GM12891 (cell line): ENCODE data around the gene ZSCAN5C.
"Not testable (repeated sequence)": the region's sequence is repeated elsewhere in the genome, so short reads cannot be mapped to it uniquely, and the experiment has no call there.

Experiments
- DNase-seq: peaks from one replicate; pipeline ENCODE4 v3.0.0; 2011; ENCODE audit warnings: low spot score; ENCODE audit not compliant: insufficient read length
- FAIRE-seq: peaks from 2 replicates; lab custom pipeline; 2011; peaks lifted over from hg19 to GRCh38; lab: Jason Lieb, UNC
- PAX5 ChIP-seq: IDR thresholded peaks from 2 replicates; pipeline ENCODE4 v1.6.1; 2011; ENCODE audit warnings: low read length, moderate library complexity, mild to moderate bottlenecking; ENCODE audit not compliant: insufficient read depth, severe bottlenecking
- POLR2A ChIP-seq: IDR thresholded peaks from 2 replicates; pipeline ENCODE4 v1.6.1; 2011; ENCODE audit warnings: low read depth, low read length, control low read depth
- POLR2AphosphoS5 ChIP-seq: IDR thresholded peaks from 2 replicates; pipeline ENCODE4 v1.6.1; 2011; ENCODE audit warnings: low read depth, low read length, control low read depth
- POU2F2 ChIP-seq: IDR thresholded peaks from 2 replicates; pipeline ENCODE4 v1.6.1; 2011; ENCODE audit warnings: low read depth, mild to moderate bottlenecking, control low read depth, low read length, moderate library complexity
- SPI1 ChIP-seq: IDR thresholded peaks from 2 replicates; pipeline ENCODE4 v1.6.1; 2011; ENCODE audit warnings: low read depth, low read length, control low read depth
- TAF1 ChIP-seq: IDR thresholded peaks from 2 replicates; pipeline ENCODE4 v1.6.1; 2011; ENCODE audit warnings: low read depth, low read length, control low read depth

Gene ZSCAN5C

GRCh38 chr19:56191711-56192110, 10.4 kb upstream of the ZSCAN5C start:
- no peak for FAIRE-seq
- TF ChIP-seq POLR2A, result no peak
- no peak for TF ChIP-seq SPI1
- no peak for TF ChIP-seq POLR2AphosphoS5
- no peak for TF ChIP-seq TAF1
- no peak for TF ChIP-seq POU2F2
- no peak for TF ChIP-seq PAX5
- DNase-seq, result no peak

DNA sequence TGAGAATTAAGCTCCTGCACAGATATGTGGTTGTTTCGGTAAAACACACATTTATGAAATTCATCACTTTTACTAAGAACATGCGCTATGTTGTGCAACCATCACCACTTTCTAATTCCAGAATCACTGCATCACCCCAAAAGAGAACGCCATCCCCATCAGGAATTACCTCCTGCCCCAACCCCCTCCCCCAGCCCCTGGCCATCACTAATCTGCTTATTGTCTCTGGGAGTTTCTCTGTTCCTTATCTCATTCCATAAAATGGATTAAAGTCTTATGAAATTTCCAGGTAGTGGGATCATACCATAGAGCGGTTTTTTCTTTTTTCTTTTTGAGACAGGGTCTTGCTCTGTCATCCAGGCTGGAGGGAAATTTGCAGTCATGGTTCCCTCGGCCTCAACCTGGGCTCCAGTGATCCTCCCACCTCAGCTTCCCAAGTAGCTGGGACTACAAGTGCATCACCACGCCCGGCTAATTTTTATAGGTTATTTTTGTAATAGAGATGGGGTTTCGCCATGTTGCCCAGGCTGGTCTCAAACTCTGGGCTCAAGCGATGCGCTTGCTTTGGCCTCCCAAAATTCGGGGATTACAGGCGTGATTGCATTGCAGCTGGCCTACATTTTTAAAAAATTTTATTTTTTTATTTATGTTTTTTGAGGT, 8.0 kb upstream of the ZSCAN5C start:
- DNase-seq (no peak), FAIRE-seq (no peak)
- TF ChIP-seq PAX5 (no peak), TAF1 (no peak)

DNA sequence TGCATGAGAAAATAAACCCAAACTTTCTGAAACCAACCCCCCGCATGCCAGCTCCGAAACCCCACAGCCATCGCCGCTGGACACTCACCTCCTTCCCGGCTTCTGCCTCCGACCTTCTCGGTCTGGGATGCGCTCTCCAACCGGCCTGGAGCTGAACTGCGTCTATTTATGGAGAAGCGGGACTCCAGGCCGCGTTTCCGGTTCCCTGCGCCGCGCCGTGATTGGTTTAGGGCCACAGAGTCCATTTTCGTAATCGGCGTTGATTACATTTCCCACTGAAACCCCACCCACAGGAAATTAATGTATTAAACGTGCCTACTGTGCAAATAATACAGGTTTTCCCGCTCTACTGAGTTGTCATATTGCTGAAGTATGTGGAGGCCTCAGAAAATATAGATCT, 4.4 kb upstream of the ZSCAN5C start, which contains the start of gene ZSCAN5B:
TSS of gene ZSCAN5B (minus strand) at position 138 of the 400 bp plus-strand sequence. CDS start 4,731 bp downstream, outside the sequence.
- FAIRE-seq, DNase-seq: not testable (repeated sequence)

DNA sequence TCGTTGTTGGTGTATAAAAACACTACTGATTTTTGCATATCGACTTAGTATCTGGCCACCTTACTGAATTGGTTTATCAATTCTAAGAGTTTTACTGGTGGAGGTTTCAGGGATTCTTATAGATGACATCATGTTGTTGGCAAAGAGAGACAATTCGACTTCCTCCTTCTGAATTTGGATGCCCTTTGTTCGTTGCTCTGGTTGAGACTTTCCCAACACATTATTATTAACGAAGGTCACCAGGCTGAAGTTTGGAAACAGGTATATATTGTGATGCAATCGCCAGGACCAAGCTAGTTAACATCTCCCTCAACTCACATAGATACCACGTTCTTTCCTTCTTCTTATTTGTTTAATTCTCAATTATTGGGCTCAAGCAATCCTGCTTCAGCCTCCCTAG, 2.4 kb upstream of the ZSCAN5C start:
- DNase-seq (no peak), FAIRE-seq (no peak)
- TF ChIP-seq POU2F2, result no peak
- TF ChIP-seq TAF1, result no peak
- TF ChIP-seq SPI1, result no peak
- TF ChIP-seq PAX5, result no peak
- no peak for TF ChIP-seq POLR2A
- no peak for TF ChIP-seq POLR2AphosphoS5

DNA sequence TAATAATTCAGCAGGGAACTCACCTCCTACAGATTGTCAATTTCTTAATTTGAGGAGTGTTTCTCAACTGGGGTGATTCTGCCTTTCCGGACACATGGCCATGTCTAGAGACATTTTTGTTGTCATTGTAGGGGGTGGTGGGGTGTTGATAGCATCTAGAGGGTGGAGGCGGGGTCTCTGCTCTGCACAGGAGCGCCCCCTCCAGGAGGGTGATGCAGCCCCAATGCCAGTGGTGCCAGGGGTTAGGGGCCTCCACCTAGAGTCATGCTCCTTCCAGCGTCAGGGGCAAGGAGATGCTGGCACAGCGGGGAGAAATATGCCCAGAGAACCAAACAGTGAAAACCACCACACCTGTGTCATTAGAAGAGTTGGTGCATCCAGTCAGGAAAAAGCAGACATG, 5.5 kb downstream of the ZSCAN5C start:
- FAIRE-seq, DNase-seq: not testable (repeated sequence)

GRCh38 chr19:56209091-56209490, 7.0 kb downstream of the ZSCAN5C start:
- FAIRE-seq, result no peak
- DNase-seq, result no peak
- TF ChIP-seq POLR2A (no peak), TAF1 (no peak), POLR2AphosphoS5 (no peak)

GRCh38 chr19:56210036-56210435, 8.0 kb downstream of the ZSCAN5C start:
- not testable (repeated sequence) for FAIRE-seq, DNase-seq

- FAIRE-seq (no peak), DNase-seq (no peak)
- TF ChIP-seq TAF1 (no peak), POU2F2 (no peak), SPI1 (no peak), POLR2A (no peak), POLR2AphosphoS5 (no peak), PAX5 (no peak)
Measured at GRCh38 chr19:56211718-56212117, 9.6 kb downstream of the ZSCAN5C start.

DNA sequence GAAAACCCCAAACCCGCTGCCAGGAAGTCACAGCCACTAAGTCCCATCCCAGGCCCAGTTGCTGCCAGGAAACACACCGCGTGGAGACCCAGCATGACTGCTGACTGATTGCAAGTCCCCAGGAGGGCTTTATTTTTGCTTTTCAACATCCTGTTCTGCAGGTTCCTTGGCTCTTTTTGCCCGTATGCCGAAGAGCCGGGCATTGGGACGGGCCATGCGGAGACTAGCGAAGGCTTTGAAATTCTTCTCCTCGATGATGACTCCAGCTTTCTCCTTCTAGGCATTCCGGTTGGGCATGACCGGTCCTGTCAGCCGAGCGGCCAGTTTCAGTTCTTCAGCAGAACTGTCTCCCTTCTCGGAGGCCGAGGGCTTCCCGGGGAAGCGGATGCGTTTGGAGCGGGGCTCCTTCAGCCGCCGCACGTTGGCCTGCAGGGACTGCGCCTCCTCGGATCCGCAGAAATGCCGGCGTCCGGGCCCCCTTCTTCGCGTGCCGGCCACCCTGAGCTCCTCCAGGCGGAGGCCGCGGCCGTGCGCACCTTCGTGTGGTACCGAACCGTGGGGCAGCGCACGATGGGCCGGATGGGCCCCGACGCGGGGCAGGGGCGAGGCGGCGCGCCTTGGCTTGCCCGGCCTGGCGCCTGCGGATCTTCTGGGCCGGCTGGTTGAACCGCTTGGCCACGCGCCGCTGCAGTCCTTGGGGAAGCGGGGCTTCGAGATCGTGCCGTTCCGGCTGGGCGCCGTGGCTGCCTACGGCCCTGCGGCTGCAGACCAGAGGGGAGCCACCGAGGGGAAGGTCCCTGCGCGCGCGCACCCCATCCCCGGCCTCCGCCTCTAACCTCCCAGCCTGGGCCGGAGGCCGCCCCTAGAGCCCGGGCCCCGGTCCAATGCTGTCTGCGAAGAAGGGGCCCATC, 15.2 kb downstream of the ZSCAN5C start:
- FAIRE-seq (no peak), DNase-seq (no peak)
- no peak for TF ChIP-seq POLR2A
- TF ChIP-seq POU2F2, result no peak
- TF ChIP-seq TAF1, result no peak
- no peak for TF ChIP-seq SPI1
- no peak for TF ChIP-seq POLR2AphosphoS5
- no peak for TF ChIP-seq PAX5

DNA sequence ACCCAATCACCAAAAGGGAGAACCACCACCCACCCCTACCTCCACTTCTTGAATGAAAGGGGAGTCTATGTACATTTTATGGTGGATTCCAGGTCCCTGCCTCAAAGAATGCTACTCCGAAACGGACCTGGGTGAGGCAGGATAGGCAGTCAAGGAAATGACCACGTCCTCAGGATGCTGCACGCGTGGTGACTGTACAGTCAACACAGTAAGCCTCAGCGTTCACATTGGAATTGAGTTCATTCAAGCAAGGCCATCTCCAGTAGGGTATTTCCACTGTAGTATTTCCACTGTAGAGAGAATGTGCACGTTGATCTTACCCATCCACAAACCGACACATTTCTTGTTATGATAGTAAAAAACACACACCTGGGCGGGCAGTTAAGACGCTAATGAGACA, 16.9 kb downstream of the ZSCAN5C start:
- no peak for FAIRE-seq
- DNase-seq, result no peak
- no peak for TF ChIP-seq SPI1
- no peak for TF ChIP-seq TAF1
- no peak for TF ChIP-seq POU2F2
- TF ChIP-seq POLR2AphosphoS5, result no peak
- no peak for TF ChIP-seq POLR2A
- no peak for TF ChIP-seq PAX5

DNA sequence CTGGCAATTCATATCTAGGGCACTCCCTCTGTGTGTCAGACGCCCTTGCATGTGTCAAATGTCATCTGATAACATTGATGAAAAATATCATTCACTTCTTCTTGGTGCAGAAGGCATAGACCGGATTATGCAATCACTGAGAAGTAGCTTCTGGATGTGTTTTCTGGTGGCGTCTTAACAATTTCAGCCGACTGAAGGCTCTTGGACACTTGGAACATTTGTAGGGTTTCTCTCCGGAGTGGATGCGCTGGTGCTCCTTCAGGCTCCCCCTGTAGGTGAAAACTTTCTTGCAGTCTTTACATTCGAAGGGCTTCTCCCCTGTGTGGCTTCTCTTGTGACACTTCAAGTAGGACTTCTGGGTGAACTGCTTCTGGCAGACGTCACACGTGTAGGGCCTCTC, 19.4 kb downstream of the ZSCAN5C start:
- FAIRE-seq, DNase-seq: not testable (repeated sequence)
